22Rv1 (cell line): ENCODE data around the gene AP5M1.

Experiments used
- CTCF ChIP-seq: fragments of 450-650 bp; IDR thresholded peaks from 2 replicates; pipeline ENCODE4 v1.5.1; 2017; ENCODE audit warnings: mild to moderate bottlenecking
- ZFX ChIP-seq: fragments of 450-650 bp; IDR thresholded peaks from 2 replicates; pipeline ENCODE4 v1.6.1; 2017; ENCODE audit warnings: antibody characterized with exemption, borderline replicate concordance

DNA sequence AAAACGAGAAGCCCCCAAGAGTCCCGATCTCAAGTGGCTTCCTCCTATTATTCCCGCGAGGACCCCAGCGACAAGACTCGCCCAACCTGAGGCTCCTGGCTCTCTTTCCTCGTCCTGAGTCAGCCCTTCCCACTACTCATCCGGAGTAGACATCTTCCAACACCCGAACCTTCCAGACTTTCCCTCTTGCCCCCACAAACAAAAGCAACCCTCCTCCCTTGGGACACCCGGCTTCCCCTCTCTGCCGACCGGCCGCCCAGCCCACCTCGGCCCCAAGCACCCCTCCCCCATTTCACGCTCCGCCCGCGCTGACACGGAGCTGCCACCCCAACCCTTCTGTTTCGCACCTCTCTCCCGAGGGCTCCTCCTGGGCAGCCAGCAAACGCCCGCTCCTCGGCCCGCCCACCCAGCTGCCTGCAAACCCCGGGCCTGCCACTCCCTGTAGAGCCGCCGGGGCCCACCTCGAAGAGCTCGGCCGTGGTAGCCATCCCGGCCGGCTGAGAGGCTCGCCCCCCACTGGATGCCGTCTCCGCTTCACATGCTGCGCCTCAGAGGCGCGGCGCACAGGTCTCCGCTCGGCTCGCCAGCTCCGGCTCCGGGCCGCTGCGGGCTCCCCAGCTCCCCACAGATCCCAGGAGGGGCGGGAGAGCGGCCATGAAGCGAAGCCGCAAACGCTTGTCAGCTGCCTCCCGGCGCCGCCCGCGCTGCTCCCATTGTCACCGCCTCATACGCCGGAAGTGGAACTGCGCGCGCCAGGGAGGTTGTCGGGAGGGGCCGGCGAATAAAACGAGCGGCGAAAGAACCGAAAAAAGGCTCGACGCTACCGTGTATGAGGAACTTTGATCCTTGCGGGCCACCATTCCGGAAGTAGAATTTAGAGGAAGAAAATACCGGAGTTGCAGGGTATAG is at the start of gene AP5M1, which contains the start of gene EXOC5:
- TF ChIP-seq CTCF (no peak; the same call in 1 of the 2 replicates), ZFX (no peak)
